ENCODE measurements around the gene PRM1. TPM values are rescaled to one million over a fixed set of nuclear protein-coding genes. Genes with fewer than 3 reads are reported as not detected.

Gene PRM1
- total and polyA plus RNA-seq, 4 donors = not detected

- 94% methylated on average over 63 of the region's 63 CpGs for WGBS
- TF ChIP-seq TAF1 (conservative IDR thresholded peaks at IDR 0.05) = no peak
- no peak for TF ChIP-seq SP1 (IDR thresholded peaks at IDR 0.05)
- TF ChIP-seq FOXA2 (IDR thresholded peaks at IDR 0.05) = no peak
- no peak for TF ChIP-seq RXRA (IDR thresholded peaks at IDR 0.05)
- no peak for TF ChIP-seq JUND (IDR thresholded peaks at IDR 0.05)
- no peak for TF ChIP-seq YY1 (IDR thresholded peaks at IDR 0.05)
- TF ChIP-seq GABPA (IDR thresholded peaks at IDR 0.05 in 1 of 2, conservative IDR thresholded peaks at IDR 0.05 in 1 of 2) = no peak
- no peak for TF ChIP-seq CTCF (IDR thresholded peaks at IDR 0.05; ENCODE audit: low read depth, low read length, missing input control)
- no peak for TF ChIP-seq ATF3 (IDR thresholded peaks at IDR 0.05)
- no peak for TF ChIP-seq MAX (IDR thresholded peaks at IDR 0.05)
- TF ChIP-seq REST (IDR thresholded peaks at IDR 0.05) = no peak
- no peak for TF ChIP-seq EGR1 (IDR thresholded peaks at IDR 0.05; ENCODE audit: low read depth in 2 of 2)
- TF ChIP-seq HNF4A (conservative IDR thresholded peaks at IDR 0.05) = no peak
- TF ChIP-seq ZBTB33 (IDR thresholded peaks at IDR 0.05) = no peak
- H3K4me1 ChIP-seq (ENCODE audit: control insufficient read depth in 4 of 4, insufficient read depth in 4 of 4, low read length in 3 of 4) = peaks cover 6 to 14% (median 10%) of the 10 kb centered on the region in 4 donors
- H3K27ac ChIP-seq (ENCODE audit: low read depth in 1 of 2, low read length in 2 of 2) = no peak overlapping the region
- no peak for DNase-seq (ENCODE audit: low spot score)
- no peaks in the 10 kb centered on the region for H3K9me3 ChIP-seq (ENCODE audit: control insufficient read depth in 4 of 4, low read length in 3 of 4)
- no peak overlapping the region for H3K9ac ChIP-seq (ENCODE audit: low read depth in 1 of 2, low read length in 2 of 2)
- no peak overlapping the region for H3K4me3 ChIP-seq (ENCODE audit: low read depth in 1 of 3, low read length in 3 of 3)
- H3K36me3 ChIP-seq (ENCODE audit: control insufficient read depth in 4 of 4, insufficient read depth in 3 of 4, low read depth in 1 of 4, low read length in 3 of 4) = peaks cover 0 to 1% (median 0%) of the 10 kb centered on the region in 4 donors
- no peaks in the 10 kb centered on the region for H3K27me3 ChIP-seq (ENCODE audit: control insufficient read depth in 4 of 4, insufficient read depth in 4 of 4, low read length in 3 of 4)
These were observed 31.7 kb downstream of the PRM1 start for GRCh38 chr16:11249233-11250061.
